ENCODE data around the gene PPP1R14B.
"Not testable (repeated sequence)": the region's sequence is repeated elsewhere in the genome, so short reads cannot be mapped to it uniquely, and the experiment has no call there.

The PPP1R14B gene

GRCh38 chr11:64251016-64251752, 4.4 kb upstream of the PPP1R14B start, which contains the start of gene PLCB3:
PLCB3 (plus strand) TSS chr11:64251530; CDS start chr11:64251650, 120 bp downstream.
- H3K9me3 Mint-ChIP-seq = no peaks in the 10 kb centered on the region
- peak within 1 kb of the TSS; percentile 91 for H3K4me3 Mint-ChIP-seq
- H3K27ac Mint-ChIP-seq (ENCODE audit: low read depth) = peak within 1 kb of the TSS; percentile 87
- no peaks in the 10 kb centered on the region for H3K27me3 Mint-ChIP-seq
- DNase-seq (ENCODE audit: low spot score in 2 of 2) = peak in 1 of 2 donors; percentile 50
- ATAC-seq (replicated peaks; ENCODE audit: extremely low read depth, poor library complexity, severe bottlenecking) = peak; percentile 50
- peaks cover 6% of the 10 kb centered on the region for H3K36me3 Mint-ChIP-seq (ENCODE audit: insufficient read depth)
- peaks cover 30% of the 10 kb centered on the region for H3K4me1 Mint-ChIP-seq

- DNase-seq (ENCODE audit: low spot score in 2 of 2) (no peak), ATAC-seq (replicated peaks; ENCODE audit: extremely low read depth, poor library complexity, severe bottlenecking) (no peak)
- no peaks in the 10 kb centered on the region for H3K27me3 Mint-ChIP-seq
- H3K4me3 Mint-ChIP-seq = peak overlapping the region; percentile 91
- peaks cover 10% of the 10 kb centered on the region for H3K36me3 Mint-ChIP-seq (ENCODE audit: insufficient read depth)
- H3K4me1 Mint-ChIP-seq = peaks cover 37% of the 10 kb centered on the region
- H3K9me3 Mint-ChIP-seq = no peaks in the 10 kb centered on the region
- H3K27ac Mint-ChIP-seq (ENCODE audit: low read depth) = no peak overlapping the region
These were observed 3.8 kb upstream of the PPP1R14B start for GRCh38 chr11:64250415-64251015.

- Mint-ChIP-seq H3K36me3 (ENCODE audit: insufficient read depth) (peaks cover 14% of the 10 kb centered on the region), H3K4me3 (peak overlapping the region; percentile 42), H3K27ac (ENCODE audit: low read depth) (no peak overlapping the region), H3K27me3 (no peaks in the 10 kb centered on the region), H3K4me1 (peaks cover 44% of the 10 kb centered on the region), H3K9me3 (no peaks in the 10 kb centered on the region)
- ATAC-seq (replicated peaks; ENCODE audit: extremely low read depth, poor library complexity, severe bottlenecking) (no peak), DNase-seq (ENCODE audit: low spot score in 2 of 2) (no peak)
These were observed 3.0 kb upstream of the PPP1R14B start for GRCh38 chr11:64249563-64250414.

- DNase-seq (ENCODE audit: low spot score in 2 of 2) (no peak), ATAC-seq (replicated peaks; ENCODE audit: extremely low read depth, poor library complexity, severe bottlenecking) (no peak)
- H3K27ac Mint-ChIP-seq (ENCODE audit: low read depth) = no peak overlapping the region
- H3K27me3 Mint-ChIP-seq = no peaks in the 10 kb centered on the region
- peaks cover 45% of the 10 kb centered on the region for H3K4me1 Mint-ChIP-seq
- no peak overlapping the region for H3K4me3 Mint-ChIP-seq
- H3K36me3 Mint-ChIP-seq (ENCODE audit: insufficient read depth) = peaks cover 14% of the 10 kb centered on the region
- no peaks in the 10 kb centered on the region for H3K9me3 Mint-ChIP-seq
These were observed 2.3 kb upstream of the PPP1R14B start for GRCh38 chr11:64249038-64249437.

GRCh38 chr11:64248578-64248977, 1.8 kb upstream of the PPP1R14B start:
- H3K27ac Mint-ChIP-seq (ENCODE audit: low read depth) = no peak overlapping the region

GRCh38 chr11:64247729-64248531, 1.2 kb upstream of the PPP1R14B start:
- Mint-ChIP-seq H3K4me1 (peaks cover 50% of the 10 kb centered on the region), H3K4me3 (peak overlapping the region; percentile 83), H3K27ac (ENCODE audit: low read depth) (no peak overlapping the region), H3K36me3 (ENCODE audit: insufficient read depth) (peaks cover 15% of the 10 kb centered on the region), H3K9me3 (no peaks in the 10 kb centered on the region), H3K27me3 (no peaks in the 10 kb centered on the region)
- ATAC-seq (replicated peaks; ENCODE audit: extremely low read depth, poor library complexity, severe bottlenecking) (no peak), DNase-seq (ENCODE audit: low spot score in 2 of 2) (no peak)

More at GRCh38 chr11:64248578-64248977, 1.8 kb upstream of the PPP1R14B start:
- peaks cover 14% of the 10 kb centered on the region for H3K36me3 Mint-ChIP-seq (ENCODE audit: insufficient read depth)
- peaks cover 44% of the 10 kb centered on the region for H3K4me1 Mint-ChIP-seq
- ATAC-seq (replicated peaks; ENCODE audit: extremely low read depth, poor library complexity, severe bottlenecking) (no peak), DNase-seq (ENCODE audit: low spot score in 2 of 2) (no peak)
- H3K4me3 Mint-ChIP-seq = peak overlapping the region; percentile 83
- no peaks in the 10 kb centered on the region for H3K9me3 Mint-ChIP-seq
- H3K27me3 Mint-ChIP-seq = no peaks in the 10 kb centered on the region

GRCh38 chr11:64246621-64246870, 197 bp downstream of the PPP1R14B start:
- H3K4me1 Mint-ChIP-seq = peaks cover 45% of the 10 kb centered on the region
- H3K27me3 Mint-ChIP-seq; H3K9me3 Mint-ChIP-seq; DNase-seq (ENCODE audit: low spot score in 2 of 2): not testable (repeated sequence)
- ATAC-seq (replicated peaks; ENCODE audit: extremely low read depth, poor library complexity, severe bottlenecking) = peak; percentile 3
- peaks cover 17% of the 10 kb centered on the region for H3K36me3 Mint-ChIP-seq (ENCODE audit: insufficient read depth)
- H3K27ac Mint-ChIP-seq (ENCODE audit: low read depth) = peak overlapping the region; percentile 29
- peak overlapping the region; percentile 83 for H3K4me3 Mint-ChIP-seq

- Mint-ChIP-seq H3K4me1 (peaks cover 48% of the 10 kb centered on the region), H3K9me3 (no peaks in the 10 kb centered on the region), H3K27ac (ENCODE audit: low read depth) (peak overlapping the region; percentile 93), H3K36me3 (ENCODE audit: insufficient read depth) (peaks cover 21% of the 10 kb centered on the region), H3K4me3 (peak overlapping the region; percentile 83), H3K27me3 (no peaks in the 10 kb centered on the region)
- peak; percentile 44 to 61 for DNase-seq (ENCODE audit: low spot score in 2 of 2)
- ATAC-seq (replicated peaks; ENCODE audit: extremely low read depth, poor library complexity, severe bottlenecking) = peak; percentile 6
These were observed 734 bp downstream of the PPP1R14B start for GRCh38 chr11:64245797-64246620.

GRCh38 chr11:64245401-64245796, 1.3 kb downstream of the PPP1R14B start:
- ATAC-seq (replicated peaks; ENCODE audit: extremely low read depth, poor library complexity, severe bottlenecking) (peak; percentile 20), DNase-seq (ENCODE audit: low spot score in 2 of 2) (peak in 1 of 2 donors; percentile 67)
- peak overlapping the region; percentile 93 for H3K27ac Mint-ChIP-seq (ENCODE audit: low read depth)
- H3K9me3 Mint-ChIP-seq = no peaks in the 10 kb centered on the region
- peaks cover 51% of the 10 kb centered on the region for H3K4me1 Mint-ChIP-seq
- no peaks in the 10 kb centered on the region for H3K27me3 Mint-ChIP-seq
- peak overlapping the region; percentile 83 for H3K4me3 Mint-ChIP-seq
- peaks cover 27% of the 10 kb centered on the region for H3K36me3 Mint-ChIP-seq (ENCODE audit: insufficient read depth)

- H3K27me3 Mint-ChIP-seq = no peaks in the 10 kb centered on the region
- no peak for ATAC-seq (replicated peaks; ENCODE audit: extremely low read depth, poor library complexity, severe bottlenecking)
- peaks cover 56% of the 10 kb centered on the region for H3K4me1 Mint-ChIP-seq
- H3K4me3 Mint-ChIP-seq = peak overlapping the region; percentile 83
- H3K27ac Mint-ChIP-seq (ENCODE audit: low read depth) = peak overlapping the region; percentile 93
- H3K36me3 Mint-ChIP-seq (ENCODE audit: insufficient read depth) = peaks cover 28% of the 10 kb centered on the region
- DNase-seq (ENCODE audit: low spot score in 2 of 2) = no peak
- no peaks in the 10 kb centered on the region for H3K9me3 Mint-ChIP-seq
These were observed 1.8 kb downstream of the PPP1R14B start for GRCh38 chr11:64244966-64245365.

GRCh38 chr11:64244107-64244506, 2.6 kb downstream of the PPP1R14B start:
- ATAC-seq (replicated peaks; ENCODE audit: extremely low read depth, poor library complexity, severe bottlenecking) = no peak
- Mint-ChIP-seq H3K4me1 (peaks cover 57% of the 10 kb centered on the region), H3K9me3 (no peaks in the 10 kb centered on the region), H3K27ac (ENCODE audit: low read depth) (peak overlapping the region; percentile 97), H3K36me3 (ENCODE audit: insufficient read depth) (peaks cover 30% of the 10 kb centered on the region), H3K27me3 (no peaks in the 10 kb centered on the region), H3K4me3 (peak overlapping the region; percentile 96)
- no peak for DNase-seq (ENCODE audit: low spot score in 2 of 2)
